Kidney epithelial cell (primary cell): Measurements from ENCODE around the gene IFNA17. TPM values are rescaled to one million over a fixed set of nuclear protein-coding genes. Genes with fewer than 3 reads are reported as not detected.

Experiments
- DNase-seq: peaks from one replicate; pipeline ENCODE4 v3.0.0-alpha.2; 2010; ENCODE audit warnings: low read depth
- H3K27me3 ChIP-seq: 2 replicates; pipeline ENCODE4 v1.6.0; 2011; ENCODE audit warnings: low read length; ENCODE audit not compliant: control insufficient read depth, insufficient read depth
- H3K36me3 ChIP-seq: 2 replicates; pipeline ENCODE4 v1.5.1; 2011; ENCODE audit warnings: low read length; ENCODE audit not compliant: control insufficient read depth, insufficient read depth
- H3K4me3 ChIP-seq: 2 replicates; pipeline ENCODE4 v1.5.1; 2011; ENCODE audit warnings: low read depth, mild to moderate bottlenecking, control low read depth, low read length
- CTCF ChIP-seq: IDR thresholded peaks from 2 replicates; pipeline ENCODE4 v1.5.1; 2011; ENCODE audit warnings: mild to moderate bottlenecking, moderate library complexity, low read length, control low read depth, inconsistent platforms; ENCODE audit not compliant: insufficient read depth, poor library complexity, severe bottlenecking
- total RNA-seq: library from RNA; depleted of rRNA; stranded (reverse); fragments of >200 nt; gene quantifications from 2 replicates; pipeline ENCODE4 v1.2.3, GENCODE V29; 2015

The IFNA17 gene
- not detected in 2 replicates for total RNA-seq

- Histone ChIP-seq H3K4me3 (no peak within 1 kb of the TSS), H3K36me3 (no peaks in the 10 kb centered on the region), H3K27me3 (no peaks in the 10 kb centered on the region)
- TF ChIP-seq CTCF: no peak
- DNase-seq: no peak
These were observed at the start of gene IFNA17 for GRCh38 chr9:21228122-21228521. TSS of gene IFNA17 (minus strand) at chr9:21228222. CDS start at chr9:21228173, 49 bp downstream.

GRCh38 chr9:21268347-21268657 lies 40.3 kb upstream of the IFNA17 start:
- Histone ChIP-seq H3K36me3 (no peaks in the 10 kb centered on the region), H3K27me3 (peaks cover 4% of the 10 kb centered on the region), H3K4me3 (no peak overlapping the region)
- TF ChIP-seq CTCF: no peak
- DNase-seq: no peak

GRCh38 chr9:21267485-21268346 lies 39.7 kb upstream of the IFNA17 start:
- Histone ChIP-seq H3K36me3 (no peaks in the 10 kb centered on the region), H3K4me3 (no peak overlapping the region), H3K27me3 (peaks cover 4% of the 10 kb centered on the region)
- TF ChIP-seq CTCF: no peak
- DNase-seq: no peak

GRCh38 chr9:21266733-21267484 lies 38.9 kb upstream of the IFNA17 start:
- H3K4me3 ChIP-seq: no peak overlapping the region
- DNase-seq: no peak
- H3K27me3 ChIP-seq: peaks cover 4% of the 10 kb centered on the region
- H3K36me3 ChIP-seq: no peaks in the 10 kb centered on the region
- TF ChIP-seq CTCF: no peak

- no peak for TF ChIP-seq CTCF
- no peak for DNase-seq
- Histone ChIP-seq H3K27me3 (peaks cover 4% of the 10 kb centered on the region), H3K36me3 (no peaks in the 10 kb centered on the region), H3K4me3 (no peak overlapping the region)
These were observed 37.6 kb upstream of the IFNA17 start for GRCh38 chr9:21265421-21266189.
